HEK293 (cell line): ENCODE data around the gene TMEM151B.

Experiments
- CTCF ChIA-PET: fragments of 350-600 bp; formaldehyde crosslinking; extraction: SDS; loops from one replicate; lab custom pipeline; 2021; ENCODE audit warnings: antibody characterized with exemption; lab: Yijun Ruan, JAX
- POLR2A ChIA-PET: fragments of 300-600 bp; formaldehyde crosslinking; extraction: SDS; loops from one replicate; lab custom pipeline; 2020; ENCODE audit warnings: antibody characterized with exemption, inconsistent platforms; lab: Yijun Ruan, JAX
- H3K27ac ChIP-seq: fragments of 200-500 bp; sonication (Bioruptor generic); 2 replicates; pipeline ENCODE4 v1.5.1; 2014; ENCODE audit warnings: low read depth, low read length, control low read depth, inconsistent platforms; ENCODE audit errors: extremely low read depth
- H3K36me3 ChIP-seq, 2 experiments: fragments of 200-500 bp in 1 of 2; sonication (Bioruptor generic) in 1 of 2; 1 replicate in 1 of 2; 2 replicates in 1 of 2; pipeline ENCODE4 v1.5.1; 2014 to 2017; ENCODE audit warnings: inconsistent platforms in 2 of 2, low read length in 2 of 2; ENCODE audit not compliant: control insufficient read depth in 2 of 2, insufficient read depth in 1 of 2
- H3K4me1 ChIP-seq: fragments of 200-500 bp; sonication (Bioruptor generic); 2 replicates; pipeline ENCODE4 v1.5.1; 2014; ENCODE audit warnings: mild to moderate bottlenecking, low read length, inconsistent platforms; ENCODE audit not compliant: control insufficient read depth, insufficient read depth
- H3K4me3 ChIP-seq: 2 replicates; pipeline ENCODE4 v1.5.1; 2011; ENCODE audit warnings: low read depth, mild to moderate bottlenecking, control low read depth, low read length, moderate library complexity
- H3K9me3 ChIP-seq: fragments of 200-500 bp; sonication (Bioruptor generic); 2 replicates; pipeline ENCODE4 v1.5.1; 2014; ENCODE audit warnings: low read depth, low read length, inconsistent platforms; ENCODE audit not compliant: control insufficient read depth, insufficient read depth
- EGR2 ChIP-seq: fragments of 450-650 bp; formaldehyde crosslinking; IDR thresholded peaks from 2 replicates; pipeline ENCODE4 v1.5.1; 2016; ENCODE audit warnings: low read depth, missing biosample characterization, missing genetic modification characterization
- GLIS1 ChIP-seq: fragments of 450-650 bp; formaldehyde crosslinking; IDR thresholded peaks from 2 replicates; pipeline ENCODE4 v1.5.1; 2016; ENCODE audit warnings: missing biosample characterization, missing genetic modification characterization
- GLIS2 ChIP-seq: fragments of 450-650 bp; formaldehyde crosslinking; IDR thresholded peaks from 2 replicates; pipeline ENCODE4 v1.5.1; 2016; ENCODE audit warnings: missing biosample characterization, missing genetic modification characterization
- IKZF3 ChIP-seq: fragments of 450-650 bp; IDR thresholded peaks from 2 replicates; pipeline ENCODE4 v1.5.0; 2018; ENCODE audit warnings: missing biosample characterization, mild to moderate bottlenecking, missing genetic modification characterization, moderate library complexity
- PRDM10 ChIP-seq: fragments of 450-650 bp; formaldehyde crosslinking; IDR thresholded peaks from 2 replicates; pipeline ENCODE4 v1.5.1; 2016; ENCODE audit warnings: missing biosample characterization, missing genetic modification characterization
- SCRT1 ChIP-seq: fragments of 450-650 bp; formaldehyde crosslinking; IDR thresholded peaks from 2 replicates; pipeline ENCODE4 v1.5.1; 2016; ENCODE audit warnings: missing biosample characterization, missing genetic modification characterization, borderline replicate concordance
- SCRT2 ChIP-seq: fragments of 450-650 bp; formaldehyde crosslinking; IDR thresholded peaks from 2 replicates; pipeline ENCODE4 v1.5.1; 2016; ENCODE audit warnings: missing biosample characterization, missing genetic modification characterization
- YY2 ChIP-seq: fragments of 450-650 bp; formaldehyde crosslinking; IDR thresholded peaks from 2 replicates; pipeline ENCODE4 v1.5.1; 2016; ENCODE audit warnings: missing biosample characterization, missing genetic modification characterization
- ZBTB17 ChIP-seq: fragments of 450-650 bp; formaldehyde crosslinking; IDR thresholded peaks from 2 replicates; pipeline ENCODE4 v1.5.1; 2016; ENCODE audit warnings: missing biosample characterization, missing genetic modification characterization
- ZBTB48 ChIP-seq: fragments of 450-650 bp; formaldehyde crosslinking; IDR thresholded peaks from 2 replicates; pipeline ENCODE4 v1.5.1; 2016; ENCODE audit warnings: missing biosample characterization, missing genetic modification characterization
- ZBTB7A ChIP-seq: fragments of 450-650 bp; formaldehyde crosslinking; IDR thresholded peaks from 2 replicates; pipeline ENCODE4 v1.5.1; 2016; ENCODE audit warnings: low read depth, missing biosample characterization, missing genetic modification characterization
- ZBTB8A ChIP-seq: fragments of 450-650 bp; formaldehyde crosslinking; IDR thresholded peaks from 2 replicates; pipeline ENCODE4 v1.5.1; 2016; ENCODE audit warnings: missing biosample characterization, missing genetic modification characterization
- ZEB2 ChIP-seq: fragments of 450-650 bp; formaldehyde crosslinking; IDR thresholded peaks from 2 replicates; pipeline ENCODE4 v1.5.1; 2016; ENCODE audit warnings: missing biosample characterization, missing genetic modification characterization
- ZNF10 ChIP-seq: fragments of 450-650 bp; formaldehyde crosslinking; IDR thresholded peaks from 2 replicates; pipeline ENCODE4 v1.5.1; 2017; ENCODE audit warnings: missing biosample characterization, missing genetic modification characterization
- ZNF184 ChIP-seq: fragments of 450-650 bp; IDR thresholded peaks from 2 replicates; pipeline ENCODE4 v1.5.1; 2018; ENCODE audit warnings: missing biosample characterization, mild to moderate bottlenecking, missing genetic modification characterization
- ZNF23 ChIP-seq: fragments of 450-650 bp; formaldehyde crosslinking; IDR thresholded peaks from 2 replicates; pipeline ENCODE4 v1.5.1; 2016; ENCODE audit warnings: missing biosample characterization, missing genetic modification characterization, borderline replicate concordance
- ZNF311 ChIP-seq: fragments of 450-650 bp; formaldehyde crosslinking; IDR thresholded peaks from 2 replicates; pipeline ENCODE4 v1.5.1; 2017; ENCODE audit warnings: missing biosample characterization, missing genetic modification characterization, borderline replicate concordance
- ZNF335 ChIP-seq: fragments of 450-650 bp; formaldehyde crosslinking; conservative IDR thresholded peaks from 2 replicates; pipeline ENCODE4 v1.5.1; 2016; ENCODE audit warnings: missing biosample characterization, missing genetic modification characterization
- ZNF394 ChIP-seq: fragments of 450-650 bp; formaldehyde crosslinking; IDR thresholded peaks from 2 replicates; pipeline ENCODE4 v1.5.1; 2016; ENCODE audit warnings: missing biosample characterization, missing genetic modification characterization, mild to moderate bottlenecking, moderate library complexity, borderline replicate concordance
- ZNF501 ChIP-seq: fragments of 450-650 bp; formaldehyde crosslinking; IDR thresholded peaks from 2 replicates; pipeline ENCODE4 v1.5.1; 2016; ENCODE audit warnings: missing biosample characterization, missing genetic modification characterization
- ZNF629 ChIP-seq: fragments of 450-650 bp; formaldehyde crosslinking; IDR thresholded peaks from 2 replicates; pipeline ENCODE4 v1.5.1; 2017; ENCODE audit warnings: missing biosample characterization, missing genetic modification characterization
- ZNF660 ChIP-seq: fragments of 450-650 bp; IDR thresholded peaks from 2 replicates; pipeline ENCODE4 v1.5.1; 2018; ENCODE audit warnings: missing biosample characterization, mild to moderate bottlenecking, missing genetic modification characterization
- ZSCAN30 ChIP-seq: fragments of 450-650 bp; IDR thresholded peaks from 2 replicates; pipeline ENCODE4 v1.5.1; 2018; ENCODE audit warnings: missing biosample characterization, mild to moderate bottlenecking, missing genetic modification characterization, moderate library complexity
- TF ChIP-seq, protein P1 (sequence below): fragments of 450-650 bp; formaldehyde crosslinking; IDR thresholded peaks from 2 replicates; pipeline ENCODE4 v1.5.1; 2016; ENCODE audit warnings: missing biosample characterization, missing genetic modification characterization
- TF ChIP-seq, protein P2 (sequence below): fragments of 450-650 bp; formaldehyde crosslinking; IDR thresholded peaks from 2 replicates; pipeline ENCODE4 v1.5.1; 2017; ENCODE audit warnings: missing biosample characterization, missing genetic modification characterization

The TMEM151B gene

DNA sequence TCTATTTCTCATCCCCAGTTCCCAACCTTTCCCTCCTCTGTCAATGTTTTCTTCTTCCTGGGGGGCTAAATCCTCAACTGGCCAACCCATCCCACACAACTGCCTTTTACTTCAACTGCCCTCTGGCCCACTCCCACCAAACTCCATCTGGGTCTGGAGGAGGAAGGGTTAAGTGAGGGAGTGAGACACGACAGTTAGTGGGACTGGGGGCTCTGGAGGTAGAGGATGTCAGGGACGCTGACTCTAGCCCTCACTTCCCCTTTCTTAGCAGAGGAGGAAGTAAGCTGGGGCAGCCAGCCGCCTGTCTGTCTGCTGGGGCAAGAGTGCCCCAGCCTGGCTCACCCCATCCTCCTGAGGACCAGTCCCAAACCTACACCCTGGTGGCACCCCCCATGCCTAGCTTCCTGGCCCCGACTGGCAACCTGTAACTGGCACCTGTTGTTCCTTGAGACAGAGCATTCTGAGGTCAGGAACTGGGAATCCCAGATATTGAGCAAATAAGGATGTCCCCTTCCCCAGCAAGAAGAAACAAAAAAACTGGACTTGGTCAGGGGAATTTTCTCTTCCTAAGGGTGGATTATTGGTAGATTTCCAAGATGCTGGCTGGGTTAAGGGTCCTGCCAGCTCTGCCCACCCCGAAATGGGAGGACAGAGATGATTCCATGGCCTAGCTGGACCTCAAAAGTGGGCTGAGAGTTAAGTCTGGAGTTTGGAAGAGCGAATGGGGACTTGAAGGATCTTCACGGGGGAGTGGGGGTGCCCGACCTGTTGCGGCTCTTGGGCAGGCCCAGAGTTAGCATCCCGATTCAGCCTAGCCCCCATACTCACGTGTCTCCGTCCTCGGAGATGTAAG is 5.9 kb upstream of the TMEM151B start:
- ChIA-PET POLR2A (interaction anchor here (0.6 to 2.2 kb wide), 4 partner anchors 17 to 555 kb away, joined by 3 to 15 read pairs (median 4); partner anchors contain the start of genes AARS2 and HSP90AB1), CTCF (interaction anchor here (0.6 to 1.0 kb wide), 10 partner anchors 8 to 624 kb away, joined by 3 to 5 read pairs (median 3); no protein-coding TSS in a partner anchor)
- H3K27ac ChIP-seq, result no peak overlapping the region
- TF ChIP-seq ZNF23 (tag by site-specific recombination), result no peak
- no peak for TF ChIP-seq ZBTB7A (tag by site-specific recombination)
- TF ChIP-seq, protein P1, sequence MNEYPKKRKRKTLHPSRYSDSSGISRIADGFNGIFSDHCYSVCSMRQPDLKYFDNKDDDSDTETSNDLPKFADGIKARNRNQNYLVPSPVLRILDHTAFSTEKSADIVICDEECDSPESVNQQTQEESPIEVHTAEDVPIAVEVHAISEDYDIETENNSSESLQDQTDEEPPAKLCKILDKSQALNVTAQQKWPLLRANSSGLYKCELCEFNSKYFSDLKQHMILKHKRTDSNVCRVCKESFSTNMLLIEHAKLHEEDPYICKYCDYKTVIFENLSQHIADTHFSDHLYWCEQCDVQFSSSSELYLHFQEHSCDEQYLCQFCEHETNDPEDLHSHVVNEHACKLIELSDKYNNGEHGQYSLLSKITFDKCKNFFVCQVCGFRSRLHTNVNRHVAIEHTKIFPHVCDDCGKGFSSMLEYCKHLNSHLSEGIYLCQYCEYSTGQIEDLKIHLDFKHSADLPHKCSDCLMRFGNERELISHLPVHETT (tag by site-specific recombination), result no peak
- no peak for TF ChIP-seq ZNF184 (tag by site-specific recombination)
- peak; percentile 92 for TF ChIP-seq SCRT1 (tag by site-specific recombination)
- peak; percentile 47; the same call in 1 of the 2 replicates for TF ChIP-seq PRDM10 (tag by site-specific recombination)
- peak; percentile 99 for TF ChIP-seq SCRT2 (tag by site-specific recombination)
- TF ChIP-seq ZNF335 (tag by site-specific recombination), result peak; percentile 64; the same call in 1 of the 2 replicates
- TF ChIP-seq EGR2, result peak; percentile 55; the same call in 1 of the 2 replicates
- no peak for TF ChIP-seq ZNF501 (tag by site-specific recombination)
- TF ChIP-seq, protein P2, sequence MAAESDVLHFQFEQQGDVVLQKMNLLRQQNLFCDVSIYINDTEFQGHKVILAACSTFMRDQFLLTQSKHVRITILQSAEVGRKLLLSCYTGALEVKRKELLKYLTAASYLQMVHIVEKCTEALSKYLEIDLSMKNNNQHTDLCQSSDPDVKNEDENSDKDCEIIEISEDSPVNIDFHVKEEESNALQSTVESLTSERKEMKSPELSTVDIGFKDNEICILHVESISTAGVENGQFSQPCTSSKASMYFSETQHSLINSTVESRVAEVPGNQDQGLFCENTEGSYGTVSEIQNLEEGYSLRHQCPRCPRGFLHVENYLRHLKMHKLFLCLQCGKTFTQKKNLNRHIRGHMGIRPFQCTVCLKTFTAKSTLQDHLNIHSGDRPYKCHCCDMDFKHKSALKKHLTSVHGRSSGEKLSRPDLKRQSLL (tag by site-specific recombination), result no peak
- peaks cover 0 to 22% of the 10 kb centered on the region in 2 experiments; a peak in 1 of 3 replicates for H3K36me3 ChIP-seq
- H3K4me1 ChIP-seq, result peaks cover 4% of the 10 kb centered on the region; the same call in 1 of the 2 replicates
- H3K9me3 ChIP-seq, result no peaks in the 10 kb centered on the region
- H3K4me3 ChIP-seq, result peak overlapping the region; percentile 62

DNA sequence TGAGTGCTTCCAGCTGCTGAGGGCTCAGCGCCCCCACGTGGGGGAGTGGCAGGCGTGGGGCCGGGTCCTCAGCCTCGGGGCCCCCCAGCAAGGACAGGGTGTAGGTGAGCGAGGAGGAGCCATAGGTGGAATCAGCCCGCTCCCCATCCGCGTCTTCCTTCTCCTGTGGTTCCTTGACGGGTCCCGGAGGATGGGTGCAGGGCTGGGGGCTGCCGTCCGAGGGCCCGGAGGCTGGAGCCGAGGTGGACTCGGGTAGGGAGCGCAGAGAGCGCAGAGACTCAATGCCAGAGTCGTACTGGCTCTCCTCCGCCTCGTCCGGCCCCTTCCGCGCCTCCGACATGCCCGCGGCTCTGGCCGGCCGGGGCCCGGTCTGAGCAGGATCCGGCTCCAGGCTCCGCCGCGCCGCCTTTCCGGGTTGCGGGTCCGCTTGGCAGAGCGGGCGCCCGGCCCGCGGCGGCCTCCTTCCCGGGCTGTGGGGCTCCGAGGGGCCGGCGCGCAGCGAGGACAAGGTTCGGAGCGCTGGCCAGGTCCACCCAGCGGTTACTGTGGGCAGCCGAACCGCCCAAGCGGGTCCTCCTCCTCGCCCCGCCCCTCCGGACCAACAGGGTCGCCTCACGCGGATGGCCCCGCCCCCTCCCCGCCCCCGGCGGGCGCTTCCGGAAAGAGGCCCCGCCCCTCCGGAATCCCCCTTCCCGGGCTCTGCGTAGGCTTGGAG is 5.1 kb upstream of the TMEM151B start, which contains the start of gene NFKBIE:
Gene NFKBIE, minus strand, starts transcription at position 545 of the 715 bp plus-strand sequence. Its CDS starts 205 bp downstream, at position 340.
- CTCF ChIA-PET, result interaction anchor here (0.7 to 7.2 kb wide), 10 partner anchors 9 to 79 kb away, joined by 3 to 208 read pairs (median 35); partner anchors contain the start of genes AARS2, SLC35B2 and SPATS1
- peaks cover 4% of the 10 kb centered on the region; the same call in 1 of the 2 replicates for H3K4me1 ChIP-seq
- H3K4me3 ChIP-seq, result peak within 1 kb of the TSS; percentile 62
- POLR2A ChIA-PET, result interaction anchor here (0.6 to 2.2 kb wide), 3 partner anchors 18 to 555 kb away, joined by 3 to 15 read pairs (median 5); partner anchors contain the start of gene HSP90AB1
- no peaks in the 10 kb centered on the region for H3K9me3 ChIP-seq
- H3K27ac ChIP-seq, result peak within 1 kb of the TSS; percentile 76; the same call in 1 of the 2 replicates
- peaks cover 0 to 16% of the 10 kb centered on the region in 2 experiments; a peak in 1 of 3 replicates for H3K36me3 ChIP-seq
- no peak for TF ChIP-seq YY2 (tag by site-specific recombination)
- peak; percentile 87 for TF ChIP-seq GLIS1 (tag by site-specific recombination)
- peak; percentile 56; the same call in 1 of the 2 replicates for TF ChIP-seq ZBTB48 (tag by site-specific recombination)
- TF ChIP-seq ZNF311 (tag by site-specific recombination), result no peak
- TF ChIP-seq IKZF3, result 0 out of 2 replicates have a peak, but pooled peaks have one; percentile 60
- TF ChIP-seq ZNF394, result no peak
- 0 out of 2 replicates have a peak, but pooled peaks have one; percentile 41 for TF ChIP-seq ZEB2 (tag by site-specific recombination)
- no peak for TF ChIP-seq ZBTB8A (tag by site-specific recombination)
- TF ChIP-seq GLIS2, result peak; percentile 97
- TF ChIP-seq, protein P2 (tag by site-specific recombination), result peak; percentile 55
- TF ChIP-seq ZSCAN30 (tag by site-specific recombination), result peak; percentile 71
- TF ChIP-seq ZNF629, result no peak
- peak; percentile 59; the same call in 1 of the 2 replicates for TF ChIP-seq ZNF10
- peak; percentile 82; the same call in 1 of the 2 replicates for TF ChIP-seq ZNF660 (tag by site-specific recombination)
- TF ChIP-seq ZBTB17 (tag by site-specific recombination), result peak; percentile 73
